ENCODE results near the gene RPP25.

GRCh38 chr15:75002398-75002797 is 45.8 kb upstream of the RPP25 start:
- TF ChIP-seq CTCF (IDR thresholded peaks at IDR 0.05) (no peak), POLR2A (IDR thresholded peaks at IDR 0.05) (no peak)

All from thyroid gland (tissue), 4 donors.